ENCODE data around the gene NT5C2.

DNA sequence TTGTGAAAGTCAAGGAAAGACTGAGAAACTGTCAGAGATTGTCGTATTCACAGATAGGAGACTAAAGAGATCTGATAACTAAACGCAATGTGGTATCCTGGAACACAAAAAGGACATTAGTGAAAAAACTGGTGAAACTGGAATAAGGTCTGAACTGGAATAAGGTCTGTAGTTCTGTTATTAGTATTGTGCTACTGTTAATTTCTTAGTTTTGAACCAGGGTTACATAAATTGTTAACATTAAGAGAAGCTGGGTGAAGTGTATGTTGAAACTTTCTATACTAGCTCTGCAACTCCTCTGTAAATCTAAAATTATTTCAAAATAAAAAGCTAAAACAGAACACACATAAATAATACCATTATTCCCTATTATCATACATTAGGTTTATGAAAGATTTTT, 3.4 kb upstream of the NT5C2 start:
- TF ChIP-seq, protein P1, sequence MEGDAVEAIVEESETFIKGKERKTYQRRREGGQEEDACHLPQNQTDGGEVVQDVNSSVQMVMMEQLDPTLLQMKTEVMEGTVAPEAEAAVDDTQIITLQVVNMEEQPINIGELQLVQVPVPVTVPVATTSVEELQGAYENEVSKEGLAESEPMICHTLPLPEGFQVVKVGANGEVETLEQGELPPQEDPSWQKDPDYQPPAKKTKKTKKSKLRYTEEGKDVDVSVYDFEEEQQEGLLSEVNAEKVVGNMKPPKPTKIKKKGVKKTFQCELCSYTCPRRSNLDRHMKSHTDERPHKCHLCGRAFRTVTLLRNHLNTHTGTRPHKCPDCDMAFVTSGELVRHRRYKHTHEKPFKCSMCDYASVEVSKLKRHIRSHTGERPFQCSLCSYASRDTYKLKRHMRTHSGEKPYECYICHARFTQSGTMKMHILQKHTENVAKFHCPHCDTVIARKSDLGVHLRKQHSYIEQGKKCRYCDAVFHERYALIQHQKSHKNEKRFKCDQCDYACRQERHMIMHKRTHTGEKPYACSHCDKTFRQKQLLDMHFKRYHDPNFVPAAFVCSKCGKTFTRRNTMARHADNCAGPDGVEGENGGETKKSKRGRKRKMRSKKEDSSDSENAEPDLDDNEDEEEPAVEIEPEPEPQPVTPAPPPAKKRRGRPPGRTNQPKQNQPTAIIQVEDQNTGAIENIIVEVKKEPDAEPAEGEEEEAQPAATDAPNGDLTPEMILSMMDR (IDR thresholded peaks at IDR 0.05), result no peak
- no peak for TF ChIP-seq EZH2 (IDR thresholded peaks at IDR 0.05; ENCODE audit: borderline replicate concordance, insufficient read depth, low read depth, low read length, poor library complexity, severe bottlenecking)

Data from B cell (primary cell).